ENCODE measurements around the gene GINS3. TPM values are rescaled to one million over a fixed set of nuclear protein-coding genes. Genes with fewer than 3 reads are reported as not detected.

Gene GINS3
- total and polyA plus RNA-seq, 10 of the 15 experiments (the other 5 are each of a cell fraction or from before 2014, with no cell fraction given) = 13.6 to 22.4 (median 15.6) TPM

- DNase-seq (ENCODE audit: low read depth, low spot score) (no peak), FAIRE-seq (no peak), ATAC-seq (no peak)
- Histone ChIP-seq H3K4me2 (ENCODE audit: control insufficient read depth, insufficient read depth) (no peak overlapping the region), H3K79me2 (ENCODE audit: control insufficient read depth, insufficient read depth, low read length) (no peaks in the 10 kb centered on the region), H4K20me1 (ENCODE audit: control insufficient read depth, insufficient read depth) (no peaks in the 10 kb centered on the region), H3K27me3 (replicated peaks in 1 of 2; ENCODE audit: control insufficient read depth in 2 of 2, insufficient read depth in 2 of 2, low read length in 1 of 2) (no peaks in the 10 kb centered on the region; a peak in 1 of 4 replicates), H3K4me3 (no peak overlapping the region), H3K27ac (ENCODE audit: control insufficient read depth, insufficient read depth) (no peak overlapping the region), H3K9ac (ENCODE audit: control insufficient read depth, insufficient read depth, low read length) (no peak overlapping the region), H3K9me3 (replicated peaks; ENCODE audit: control insufficient read depth, insufficient read depth, low read length) (no peaks in the 10 kb centered on the region), H3K36me3 (ENCODE audit: control insufficient read depth in 2 of 2, insufficient read depth in 2 of 2, low read length in 1 of 2) (no peaks in the 10 kb centered on the region), H3K4me1 (ENCODE audit: control insufficient read depth, insufficient read depth, low read length) (no peaks in the 10 kb centered on the region), H2AFZ (ENCODE audit: control insufficient read depth, low read depth, low read length) (no peak overlapping the region)
- CTCF ChIA-PET = no interaction called here
- no TSS peak for BruUV-seq (replicated peaks)
- intact Hi-C loops (cut with micrococcal nuclease; ENCODE audit: unreplicated experiment) (no loop called here), in situ Hi-C loops (cut with MboI) (no loop called here)
- SMC1A ChIA-PET (ENCODE audit: uncharacterized antibody, unreplicated experiment) = no interaction called here
- no peak for TF ChIP-seq EGR1 (IDR thresholded peaks at IDR 0.05; ENCODE audit: borderline replicate concordance in 1 of 2, low read depth in 2 of 2, low read length in 2 of 2)
- no peak for TF ChIP-seq JUND (IDR thresholded peaks at IDR 0.05; ENCODE audit: low read depth, low read length)
- TF ChIP-seq LARP7 (IDR thresholded peaks at IDR 0.05) = no peak
- POLR2A ChIA-PET = no interaction called here
- WGBS (ENCODE audit: insufficient coverage, insufficient replicate concordance, low lambda C conversion rate, missing lambda C conversion rate) = 0% methylated on average over 5 of the region's 5 CpGs
- RAD21 ChIA-PET (ENCODE audit: unreplicated experiment) = interaction anchor here (1.7 kb wide), 1 partner anchor 45 kb away, joined by 6 read pairs; no protein-coding TSS in a partner anchor
These were observed 50.3 kb downstream of the GINS3 start for GRCh38 chr16:58442547-58442946.

- SMC1A ChIA-PET (ENCODE audit: uncharacterized antibody, unreplicated experiment) = no interaction called here
- CTCF ChIA-PET = interaction anchor here (0.5 to 1.3 kb wide), 2 partner anchors 20 to 43 kb away, joined by 3 read pairs; no protein-coding TSS in a partner anchor
These were observed 51.5 kb downstream of the GINS3 start for GRCh38 chr16:58443783-58444182.

More at GRCh38 chr16:58443783-58444182, 51.5 kb downstream of the GINS3 start:
- H3K4me3 ChIP-seq = no peak overlapping the region
- H3K79me2 ChIP-seq (ENCODE audit: control insufficient read depth, insufficient read depth, low read length) = no peaks in the 10 kb centered on the region
- H4K20me1 ChIP-seq (ENCODE audit: control insufficient read depth, insufficient read depth) = no peaks in the 10 kb centered on the region
- FAIRE-seq (no peak), ATAC-seq (no peak), DNase-seq (ENCODE audit: low read depth, low spot score) (no peak)
- intact Hi-C loops (cut with micrococcal nuclease; ENCODE audit: unreplicated experiment) = no loop called here
- no peaks in the 10 kb centered on the region; a peak in 1 of 4 replicates for H3K27me3 ChIP-seq (replicated peaks in 1 of 2; ENCODE audit: control insufficient read depth in 2 of 2, insufficient read depth in 2 of 2, low read length in 1 of 2)
- H3K36me3 ChIP-seq (ENCODE audit: control insufficient read depth in 2 of 2, insufficient read depth in 2 of 2, low read length in 1 of 2) = no peaks in the 10 kb centered on the region
- no TSS peak for BruUV-seq (replicated peaks)
- H2AFZ ChIP-seq (ENCODE audit: control insufficient read depth, low read depth, low read length) = no peak overlapping the region
- no peak for TF ChIP-seq LARP7 (IDR thresholded peaks at IDR 0.05)
- TF ChIP-seq HSF1 (IDR thresholded peaks at IDR 0.05; ENCODE audit: low read depth, low read length) = no peak
- TF ChIP-seq CHD2 (IDR thresholded peaks at IDR 0.05; ENCODE audit: borderline replicate concordance, low read depth, low read length) = no peak
- no peak for TF ChIP-seq ZNF687 (IDR thresholded peaks at IDR 0.05)
- TF ChIP-seq RELB (IDR thresholded peaks at IDR 0.05; ENCODE audit: low read depth) = no peak
- TF ChIP-seq CEBPB (IDR thresholded peaks at IDR 0.05; ENCODE audit: borderline replicate concordance in 1 of 2, low read depth in 2 of 2, low read length in 2 of 2) = no peak
- no peak for TF ChIP-seq NBN (IDR thresholded peaks at IDR 0.05)
- TF ChIP-seq MTA3 (IDR thresholded peaks at IDR 0.05; ENCODE audit: borderline replicate concordance, low read length) = no peak
- WGBS (ENCODE audit: insufficient coverage, insufficient replicate concordance, low lambda C conversion rate, missing lambda C conversion rate) = 61% methylated on average over 4 of the region's 4 CpGs
- no peaks in the 10 kb centered on the region for H3K9me3 ChIP-seq (replicated peaks; ENCODE audit: control insufficient read depth, insufficient read depth, low read length)
- POLR2A ChIA-PET = no interaction called here
- in situ Hi-C loops (cut with MboI) = no loop called here
- H3K27ac ChIP-seq (ENCODE audit: control insufficient read depth, insufficient read depth) = no peak overlapping the region
- RAD21 ChIA-PET (ENCODE audit: unreplicated experiment) = interaction anchor here (0.5 to 1.7 kb wide), 3 partner anchors 19 to 44 kb away, joined by 3 to 6 read pairs (median 4); no protein-coding TSS in a partner anchor
- no peaks in the 10 kb centered on the region for H3K4me1 ChIP-seq (ENCODE audit: control insufficient read depth, insufficient read depth, low read length)
- no peak overlapping the region for H3K4me2 ChIP-seq (ENCODE audit: control insufficient read depth, insufficient read depth)
- no peak overlapping the region for H3K9ac ChIP-seq (ENCODE audit: control insufficient read depth, insufficient read depth, low read length)
